PFSK-1 (cell line): ENCODE measurements around the gene PRKN.

ENCODE experiments used
- FOXP2 ChIP-seq: optimal IDR thresholded peaks from 2 replicates; pipeline ENCODE3; 2011; ENCODE audit warnings: borderline replicate concordance, control low read depth, inconsistent platforms; ENCODE audit not compliant: insufficient read depth; ENCODE audit errors: extremely low read length, extremely low read depth
- POLR2AphosphoS5 ChIP-seq: IDR thresholded peaks from 2 replicates; pipeline ENCODE4 v1.6.1; 2012; ENCODE audit warnings: low read depth, mild to moderate bottlenecking, control low read depth, low read length, moderate library complexity
- REST ChIP-seq, 2 experiments: IDR thresholded peaks; 2 replicates each; pipeline versions ENCODE4 v1.6.1 to v1.8.0; 2011 to 2012; ENCODE audit warnings: low read depth in 2 of 2, low read length in 2 of 2, control low read depth in 1 of 2, inconsistent platforms in 1 of 2, mild to moderate bottlenecking in 1 of 2, moderate library complexity in 1 of 2; ENCODE audit not compliant: insufficient read depth in 1 of 2
- SIN3A ChIP-seq: IDR thresholded peaks from 2 replicates; pipeline ENCODE4 v1.6.1; 2012; ENCODE audit warnings: mild to moderate bottlenecking, low read length, moderate library complexity, borderline replicate concordance; ENCODE audit not compliant: insufficient read depth
- TAF1 ChIP-seq: IDR thresholded peaks from 2 replicates; pipeline ENCODE4 v1.6.1; 2012; ENCODE audit warnings: low read length, control low read depth, borderline replicate concordance; ENCODE audit not compliant: insufficient read depth

Gene PRKN

DNA sequence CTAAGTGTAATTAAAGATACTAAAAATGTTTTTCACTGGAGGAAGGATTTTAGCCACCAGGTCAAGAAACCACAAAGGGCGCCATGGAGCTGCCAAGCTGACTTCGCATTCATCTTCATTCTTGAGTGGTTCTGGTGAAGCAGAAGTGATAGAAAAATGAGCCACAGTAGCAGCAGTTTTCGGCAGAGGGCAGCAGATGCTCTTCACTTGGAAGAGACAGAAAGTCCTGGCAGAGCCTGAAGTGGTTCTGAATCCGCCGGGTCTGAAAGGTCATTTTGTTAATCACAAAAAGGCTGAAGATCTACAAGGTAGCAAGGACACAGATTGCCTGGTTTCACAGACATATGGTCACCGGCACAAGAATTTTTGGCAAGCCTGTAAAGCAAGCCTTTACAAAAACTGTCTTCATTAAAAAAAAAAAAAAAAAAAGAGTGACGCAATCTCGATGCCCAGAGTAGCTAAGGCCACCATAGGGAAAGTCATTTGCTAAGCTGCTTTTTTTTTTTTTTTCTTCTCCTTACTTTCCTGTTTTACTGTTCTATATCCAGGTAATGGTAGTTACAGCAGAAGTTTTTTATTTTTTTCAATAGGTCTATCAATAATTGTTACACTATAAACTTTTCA is 1108.6 kb downstream of the PRKN start:
- TF ChIP-seq POLR2AphosphoS5: no peak

DNA sequence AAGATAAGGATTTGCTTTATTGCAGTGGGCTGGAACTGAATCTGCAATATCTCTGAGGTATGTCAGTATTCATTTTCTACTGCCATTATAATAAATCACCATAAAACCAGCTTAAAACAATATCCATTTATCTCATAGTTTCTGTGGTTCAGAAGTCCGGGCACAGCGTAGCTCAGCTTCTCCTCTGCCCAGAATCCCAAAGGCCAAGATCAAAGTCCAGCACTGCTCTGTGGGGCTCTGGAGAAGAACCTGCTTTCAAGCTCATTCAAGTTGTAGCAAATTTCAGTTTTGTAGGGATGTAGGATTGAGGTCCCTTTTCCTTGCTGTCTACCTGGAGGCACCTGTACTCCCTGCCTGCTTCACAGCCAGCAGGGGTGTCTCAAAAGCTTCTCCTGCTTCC is 1113.9 kb downstream of the PRKN start:
- no peak for TF ChIP-seq SIN3A

GRCh38 chr6:161608771-161609170 is 1118.8 kb downstream of the PRKN start:
- TF ChIP-seq TAF1 (no peak), SIN3A (no peak), FOXP2 (no peak), POLR2AphosphoS5 (no peak), REST (IDR thresholded peaks at IDR 0.05; ENCODE audit: insufficient read depth in 1 of 2, low read depth in 2 of 2, low read length in 2 of 2) (no peak)

- TF ChIP-seq FOXP2 (no peak), SIN3A (no peak), POLR2AphosphoS5 (no peak), TAF1 (no peak), REST (IDR thresholded peaks at IDR 0.05; ENCODE audit: insufficient read depth in 1 of 2, low read depth in 2 of 2, low read length in 2 of 2) (no peak)
Measured at GRCh38 chr6:161607696-161608297, 1119.8 kb downstream of the PRKN start.

GRCh38 chr6:161602359-161602758 is 1125.2 kb downstream of the PRKN start:
- TF ChIP-seq TAF1 (no peak), FOXP2 (no peak), POLR2AphosphoS5 (no peak), SIN3A (no peak), REST (IDR thresholded peaks at IDR 0.05; ENCODE audit: insufficient read depth in 1 of 2, low read depth in 2 of 2, low read length in 2 of 2) (no peak)

DNA sequence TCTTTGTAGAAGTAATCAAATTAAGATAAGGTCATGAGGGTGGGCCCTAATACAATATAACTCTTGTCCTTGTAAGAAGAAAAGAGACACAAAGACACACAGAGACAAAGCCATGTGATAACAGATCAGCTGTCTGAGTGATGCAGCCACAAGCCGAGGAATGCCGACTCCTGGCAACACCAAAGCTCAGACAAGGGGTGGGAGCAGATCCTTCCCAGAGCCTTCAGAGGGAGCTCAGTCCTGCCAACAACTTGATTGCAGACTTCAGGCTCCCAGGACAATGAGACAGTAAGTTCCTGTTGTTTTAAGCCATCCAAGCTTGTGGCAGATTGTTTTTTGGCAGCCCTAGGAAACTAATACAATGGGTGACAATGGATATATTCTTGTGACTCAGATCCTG is 1128.7 kb downstream of the PRKN start:
- TF ChIP-seq FOXP2: no peak
- TF ChIP-seq TAF1: no peak
- TF ChIP-seq SIN3A: no peak
- TF ChIP-seq POLR2AphosphoS5: no peak
- no peak for TF ChIP-seq REST (IDR thresholded peaks at IDR 0.05; ENCODE audit: insufficient read depth in 1 of 2, low read depth in 2 of 2, low read length in 2 of 2)
